Body of pancreas (tissue), 4 donors: ENCODE results near the gene ZNF407. TPM values are rescaled to one million over a fixed set of nuclear protein-coding genes. Genes with fewer than 3 reads are reported as not detected.

Experiments used
- ATAC-seq: fragments of 150-250 bp; one replicate; pipeline ENCODE4 v1.9.1; 2016
- DNase-seq, 4 donors: peaks; one replicate each; pipeline ENCODE4 v3.0.0-alpha.2; 2019
- H3K27ac ChIP-seq, 4 donors: fragments of 200-600 bp; sonication (generic); 1 replicate in 3 of 4; 2 replicates in 1 of 4; pipeline versions ENCODE4 v1.5.1 to v1.6.1; 2016 to 2019; ENCODE audit warnings: mild to moderate bottlenecking in 1 of 4, mixed read lengths in 1 of 4, moderate library complexity in 1 of 4
- H3K27me3 ChIP-seq, 2 donors: fragments of 200-600 bp; sonication (generic); one replicate each; pipeline ENCODE4 v1.6.0; 2016; ENCODE audit warnings: mild to moderate bottlenecking in 1 of 2
- H3K36me3 ChIP-seq, 2 donors: fragments of 200-600 bp; sonication (generic); replicated peaks in 1 of 2; 2 replicates each; pipeline ENCODE4 v1.5.1; 2016; ENCODE audit warnings: low read depth in 2 of 2; ENCODE audit not compliant: insufficient read depth in 1 of 2
- H3K4me1 ChIP-seq: fragments of 200-600 bp; sonication (generic); one replicate; pipeline ENCODE4 v1.6.0; 2016
- H3K4me3 ChIP-seq, 2 donors: fragments of 200-600 bp; sonication (generic); 1 replicate in 1 of 2; 2 replicates in 1 of 2; pipeline ENCODE4 v1.5.1; 2016 to 2019
- H3K9me3 ChIP-seq, 3 donors: fragments of 200-600 bp; sonication (generic); 1 replicate in 2 of 3; 2 replicates in 1 of 3; pipeline ENCODE4 v1.5.1; 2016
- POLR2A ChIP-seq, 3 donors: fragments of 450-650 bp; IDR thresholded peaks; one replicate each; pipeline ENCODE4 v1.6.1; 2016; ENCODE audit warnings: antibody characterized with exemption in 3 of 3, mild to moderate bottlenecking in 2 of 3
- WGBS, 2 donors: methylation state at CpG; one replicate each; pipeline ENCODE4 v1.1.5; 2017; 5-methylcytosine and 5-hydroxymethylcytosine counted together
- intact Hi-C: fragments of 100-400 bp; cut with DNase I; formaldehyde crosslinking; loops from one replicate; pipeline ENCODE4 v1.15.1; 2023
- total RNA-seq, 2 donors: library from RNA; depleted of rRNA; stranded (reverse); fragments of >200 nt; gene quantifications; one replicate each; pipeline ENCODE4 v1.1.0, GENCODE V29; 2016
- TF ChIP-seq, protein P1 (sequence below), 7 experiments: fragments of 450-650 bp in 4 of 7; fragments of 200-600 bp in 3 of 7; sonication (generic) in 3 of 7; IDR thresholded peaks; one replicate each; pipeline ENCODE4 v1.5.1; 2016 to 2019; ENCODE audit warnings: antibody characterized with exemption in 7 of 7

ZNF407 gene
- total RNA-seq, 2 donors from 2014 or later, result 14.3 to 19.1 TPM

DNA sequence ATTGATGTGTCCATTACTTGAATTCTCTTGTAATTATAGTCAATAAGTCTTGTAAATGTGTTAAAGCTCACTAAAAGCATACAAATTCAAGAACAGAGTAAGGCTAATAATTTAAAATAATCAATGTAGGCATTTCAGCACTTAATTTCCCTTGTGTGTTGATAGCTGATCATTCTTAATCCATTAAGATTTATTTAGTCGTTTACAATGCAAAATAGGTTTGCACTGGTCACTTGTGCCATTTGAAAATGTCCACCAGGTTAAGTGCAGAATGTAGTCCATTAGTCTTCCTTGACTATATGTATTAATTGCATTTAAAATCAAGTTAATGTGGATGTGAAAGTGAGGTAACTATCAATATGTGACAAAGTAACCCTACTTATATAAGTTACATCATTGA is 39.4 kb downstream of the ZNF407 start:
- no peaks in the 10 kb centered on the region for H3K27me3 ChIP-seq
- no peak overlapping the region for H3K27ac ChIP-seq
- intact Hi-C loops, result no loop called here
- no peaks in the 10 kb centered on the region for H3K9me3 ChIP-seq
- peaks cover 0 to 3% of the 10 kb centered on the region in 2 donors for H3K36me3 ChIP-seq
- H3K4me1 ChIP-seq, result no peaks in the 10 kb centered on the region
- no peak for DNase-seq
- WGBS, 2 donors, result 91 to 95% methylated on average over 1 of the region's 1 CpG
- TF ChIP-seq POLR2A (IDR thresholded peaks at IDR 0.05), result no peak
- TF ChIP-seq, protein P1, sequence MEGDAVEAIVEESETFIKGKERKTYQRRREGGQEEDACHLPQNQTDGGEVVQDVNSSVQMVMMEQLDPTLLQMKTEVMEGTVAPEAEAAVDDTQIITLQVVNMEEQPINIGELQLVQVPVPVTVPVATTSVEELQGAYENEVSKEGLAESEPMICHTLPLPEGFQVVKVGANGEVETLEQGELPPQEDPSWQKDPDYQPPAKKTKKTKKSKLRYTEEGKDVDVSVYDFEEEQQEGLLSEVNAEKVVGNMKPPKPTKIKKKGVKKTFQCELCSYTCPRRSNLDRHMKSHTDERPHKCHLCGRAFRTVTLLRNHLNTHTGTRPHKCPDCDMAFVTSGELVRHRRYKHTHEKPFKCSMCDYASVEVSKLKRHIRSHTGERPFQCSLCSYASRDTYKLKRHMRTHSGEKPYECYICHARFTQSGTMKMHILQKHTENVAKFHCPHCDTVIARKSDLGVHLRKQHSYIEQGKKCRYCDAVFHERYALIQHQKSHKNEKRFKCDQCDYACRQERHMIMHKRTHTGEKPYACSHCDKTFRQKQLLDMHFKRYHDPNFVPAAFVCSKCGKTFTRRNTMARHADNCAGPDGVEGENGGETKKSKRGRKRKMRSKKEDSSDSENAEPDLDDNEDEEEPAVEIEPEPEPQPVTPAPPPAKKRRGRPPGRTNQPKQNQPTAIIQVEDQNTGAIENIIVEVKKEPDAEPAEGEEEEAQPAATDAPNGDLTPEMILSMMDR (IDR thresholded peaks at IDR 0.05), result no peak
- no peak overlapping the region for H3K4me3 ChIP-seq
- no peak for ATAC-seq

DNA sequence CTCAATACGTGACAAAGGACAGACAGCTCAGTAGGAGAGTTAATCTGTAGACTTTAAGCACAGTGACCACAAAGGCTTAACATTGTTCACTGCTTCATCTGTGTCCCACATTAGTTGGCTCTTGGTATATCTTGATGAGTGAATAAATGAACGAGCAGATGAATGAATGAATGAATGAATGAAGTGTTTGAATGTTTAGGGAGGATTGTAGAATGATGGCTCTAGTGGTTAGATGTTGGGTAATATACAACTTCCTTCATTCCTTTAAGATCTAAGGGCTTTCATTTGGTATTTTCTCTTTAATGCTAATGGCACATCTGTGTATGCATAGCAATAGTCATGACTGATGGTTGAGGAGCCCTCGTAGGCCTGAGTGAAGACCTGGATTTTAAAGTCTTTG is 40.5 kb downstream of the ZNF407 start:
- ATAC-seq (no peak), DNase-seq (no peak)
- Histone ChIP-seq H3K27me3 (no peaks in the 10 kb centered on the region), H3K27ac (no peak overlapping the region), H3K36me3 (no peaks in the 10 kb centered on the region), H3K4me3 (no peak overlapping the region), H3K4me1 (no peaks in the 10 kb centered on the region), H3K9me3 (no peaks in the 10 kb centered on the region)
- 77 to 78% methylated on average over 3 of the region's 3 CpGs for WGBS, 2 donors
- intact Hi-C loops, result no loop called here
- TF ChIP-seq, protein P1 (IDR thresholded peaks at IDR 0.05), result no peak
- no peak for TF ChIP-seq POLR2A (IDR thresholded peaks at IDR 0.05)

DNA sequence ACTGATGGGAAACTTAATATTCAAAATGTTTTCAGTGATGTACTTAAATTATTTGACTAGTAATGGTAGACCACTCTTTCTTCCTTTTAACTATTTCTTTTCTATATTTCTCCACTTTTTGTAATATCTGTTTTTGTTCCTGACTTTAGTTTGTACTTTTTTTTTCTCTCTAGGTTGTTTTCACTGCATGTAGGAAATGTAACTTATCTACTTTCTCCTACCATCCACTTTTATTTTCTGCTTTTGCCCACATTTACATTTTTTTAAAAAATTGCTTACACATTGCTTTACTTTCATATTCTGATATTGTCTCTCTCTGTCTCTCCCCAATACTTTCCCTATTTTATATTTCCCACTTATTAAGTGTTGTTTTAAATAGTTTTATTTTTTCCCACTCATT is 47.0 kb downstream of the ZNF407 start:
- H3K27me3 ChIP-seq, result no peaks in the 10 kb centered on the region
- H3K27ac ChIP-seq, result no peak overlapping the region
- no peaks in the 10 kb centered on the region for H3K9me3 ChIP-seq
- no peak for ATAC-seq
- no peak for TF ChIP-seq POLR2A (IDR thresholded peaks at IDR 0.05)
- TF ChIP-seq, protein P1 (IDR thresholded peaks at IDR 0.05), result no peak
- no peaks in the 10 kb centered on the region for H3K36me3 ChIP-seq
- intact Hi-C loops, result no loop called here
- DNase-seq, result no peak
- H3K4me1 ChIP-seq, result no peaks in the 10 kb centered on the region
- H3K4me3 ChIP-seq, result no peak overlapping the region

DNA sequence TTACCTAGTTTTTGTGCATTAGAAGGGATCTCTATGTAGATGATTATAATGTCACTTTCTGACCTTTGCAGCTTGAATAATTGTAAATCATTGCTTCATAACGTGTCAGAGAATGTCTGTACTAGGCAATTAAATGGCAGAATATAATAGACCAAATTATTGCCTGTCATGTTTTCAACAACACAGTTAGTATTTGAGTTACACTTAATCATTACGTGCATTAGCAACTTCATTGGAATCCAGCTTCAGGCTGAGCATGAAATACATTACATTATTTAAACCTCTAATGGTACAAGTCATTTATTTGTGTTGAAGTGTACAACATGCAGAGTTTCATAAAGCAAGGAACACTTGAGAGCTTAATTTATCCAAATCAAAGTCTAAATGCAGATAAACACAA is 48.0 kb downstream of the ZNF407 start:
- intact Hi-C loops, result no loop called here
- Histone ChIP-seq H3K27me3 (no peaks in the 10 kb centered on the region), H3K4me1 (no peaks in the 10 kb centered on the region), H3K9me3 (no peaks in the 10 kb centered on the region), H3K36me3 (no peaks in the 10 kb centered on the region), H3K4me3 (no peak overlapping the region), H3K27ac (no peak overlapping the region)
- ATAC-seq, result no peak
- WGBS, 2 donors, result 82 to 86% methylated on average over 2 of the region's 2 CpGs
- TF ChIP-seq, protein P1 (IDR thresholded peaks at IDR 0.05), result no peak
- TF ChIP-seq POLR2A (IDR thresholded peaks at IDR 0.05), result no peak
- DNase-seq, result no peak

DNA sequence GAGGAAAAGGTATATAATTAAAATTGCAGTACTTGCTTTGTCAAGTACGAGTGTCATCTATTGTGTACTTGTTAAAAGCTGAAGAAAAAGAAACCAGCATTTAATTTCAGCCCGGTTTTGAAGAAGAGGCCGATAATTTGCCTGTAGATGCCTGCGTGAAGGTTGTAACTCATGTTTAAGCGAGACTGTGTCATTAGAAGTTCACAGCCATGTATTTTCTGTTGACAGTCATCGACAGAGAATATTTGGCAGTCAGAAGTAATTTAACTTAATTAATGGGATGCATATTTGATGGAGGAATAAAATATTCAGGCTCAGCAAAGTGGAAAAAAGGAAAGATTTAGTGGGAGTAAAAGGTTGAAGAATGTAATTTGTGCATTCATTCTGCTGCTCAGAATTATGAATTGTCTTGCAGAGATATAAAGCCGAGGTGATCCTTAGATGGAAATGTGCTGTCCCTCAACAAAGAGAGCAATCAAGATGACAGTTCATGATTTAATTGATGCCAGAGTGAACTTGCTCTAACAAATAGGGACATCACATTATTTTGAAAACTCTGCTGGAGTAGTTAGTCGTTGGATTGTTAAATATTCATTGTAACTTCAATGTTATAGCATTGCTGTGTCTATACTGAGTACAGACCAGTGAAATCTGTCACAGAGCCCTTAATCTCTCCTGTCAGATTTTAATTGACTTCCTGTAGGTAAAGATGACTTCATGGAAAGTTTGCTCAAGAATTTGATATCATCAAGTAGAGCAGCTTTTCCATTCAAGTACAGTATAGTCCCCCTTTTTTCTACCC is 53.9 kb downstream of the ZNF407 start:
- Histone ChIP-seq H3K36me3 (no peaks in the 10 kb centered on the region), H3K27me3 (no peaks in the 10 kb centered on the region), H3K4me1 (no peaks in the 10 kb centered on the region), H3K27ac (no peak overlapping the region), H3K9me3 (no peaks in the 10 kb centered on the region), H3K4me3 (no peak overlapping the region)
- intact Hi-C loops, result no loop called here
- ATAC-seq (no peak), DNase-seq (no peak)
- WGBS, 2 donors, result 71% methylated on average over 8 of the region's 8 CpGs
- TF ChIP-seq POLR2A (IDR thresholded peaks at IDR 0.05), result no peak
- TF ChIP-seq, protein P1 (IDR thresholded peaks at IDR 0.05), result no peak
